GM12878 (cell line): Measurements from ENCODE around the gene CGAS. TPM values are rescaled to one million over a fixed set of nuclear protein-coding genes. Genes with fewer than 3 reads are reported as not detected.

ENCODE experiments used
- ATAC-seq: fragments of 200-7000 bp; cut with Tn5 transposase; 3 replicates; pipeline ENCODE4 v1.9.1; 2020; ENCODE audit warnings: mild to moderate bottlenecking, moderate library complexity
- BruUV-seq: library from RNA; stranded (reverse); fragments of 400-500 nt; replicated peaks from 2 replicates; lab custom pipeline; 2021; lab: Mats Ljungman, UMichigan
- CTCF ChIA-PET: fragments of 300-600 bp; sonication (Branson Sonifier 250); formaldehyde crosslinking; extraction: SDS; loops from one replicate; lab custom pipeline; 2021; ENCODE audit warnings: inconsistent platforms; lab: Yijun Ruan, JAX
- POLR2A ChIA-PET: fragments of 350-600 bp; formaldehyde crosslinking; extraction: SDS; loops from one replicate; lab custom pipeline; 2021; ENCODE audit warnings: inconsistent platforms; lab: Charles Lee
- RAD21 ChIA-PET: fragments of 300-600 bp; sonication (Branson Sonifier 250); formaldehyde crosslinking; loops from one replicate; lab custom pipeline; 2023; ENCODE audit warnings: antibody characterized with exemption; ENCODE audit not compliant: unreplicated experiment; lab: Charles Lee
- SMC1A ChIA-PET: fragments of 300-600 bp; sonication (Branson Sonifier 250); formaldehyde crosslinking; loops from one replicate; lab custom pipeline; 2023; ENCODE audit not compliant: unreplicated experiment, uncharacterized antibody; lab: Charles Lee
- DNase-seq: peaks from one replicate; pipeline ENCODE4 v3.0.0-alpha.2; 2011; ENCODE audit warnings: low read depth, low spot score
- FAIRE-seq: peaks from 3 replicates; lab custom pipeline; 2011; peaks lifted over from hg19 to GRCh38; lab: Jason Lieb, UNC
- H2AFZ ChIP-seq: 2 replicates; pipeline ENCODE4 v1.6.0; 2011; ENCODE audit warnings: low read depth, low read length, control low read depth; ENCODE audit not compliant: control insufficient read depth
- H3K27ac ChIP-seq: 2 replicates; pipeline ENCODE4 v1.5.1; 2011; ENCODE audit warnings: control low read depth; ENCODE audit not compliant: control insufficient read depth, insufficient read depth
- H3K27me3 ChIP-seq, 2 experiments: replicated peaks in 1 of 2; 2 replicates each; pipeline versions ENCODE4 v1.6.0 to v1.6.1; 2011; ENCODE audit warnings: low read length in 1 of 2; ENCODE audit not compliant: control insufficient read depth in 2 of 2, insufficient read depth in 2 of 2
- H3K36me3 ChIP-seq, 2 experiments: 2 replicates each; pipeline ENCODE4 v1.5.1; 2011; ENCODE audit warnings: low read length in 1 of 2; ENCODE audit not compliant: control insufficient read depth in 2 of 2, insufficient read depth in 2 of 2
- H3K4me1 ChIP-seq: 2 replicates; pipeline ENCODE4 v1.6.1; 2011; ENCODE audit warnings: mild to moderate bottlenecking, low read length, moderate library complexity, mixed read lengths; ENCODE audit not compliant: control insufficient read depth, insufficient read depth
- H3K4me2 ChIP-seq: 2 replicates; pipeline ENCODE4 v1.6.0; 2011; ENCODE audit warnings: control low read depth; ENCODE audit not compliant: control insufficient read depth, insufficient read depth
- H3K4me3 ChIP-seq: fragments of 200-600 bp; sonication (generic); 2 replicates; pipeline ENCODE4 v1.5.1; 2016
- H3K79me2 ChIP-seq: 2 replicates; pipeline ENCODE4 v1.6.0; 2011; ENCODE audit warnings: low read length; ENCODE audit not compliant: control insufficient read depth, insufficient read depth
- H3K9ac ChIP-seq: 2 replicates; pipeline ENCODE4 v1.8.0; 2011; ENCODE audit warnings: low read length, control low read depth, mixed read lengths; ENCODE audit not compliant: control insufficient read depth, insufficient read depth
- H3K9me3 ChIP-seq: replicated peaks from 3 replicates; pipeline ENCODE4 v1.5.1; 2011; ENCODE audit warnings: mild to moderate bottlenecking, low read length; ENCODE audit not compliant: control insufficient read depth, insufficient read depth
- H4K20me1 ChIP-seq: 2 replicates; pipeline ENCODE4 v1.6.0; 2011; ENCODE audit not compliant: control insufficient read depth, insufficient read depth
- BCL3 ChIP-seq: IDR thresholded peaks from 2 replicates; pipeline ENCODE4 v1.6.1; 2011; ENCODE audit warnings: borderline replicate concordance, low read depth, mild to moderate bottlenecking, moderate library complexity, low read length; ENCODE audit not compliant: insufficient read depth, poor library complexity, severe bottlenecking
- IRF5 ChIP-seq: fragments of 450-650 bp; IDR thresholded peaks from 2 replicates; pipeline ENCODE4 v1.6.1; 2017; ENCODE audit warnings: borderline replicate concordance
- MYB ChIP-seq: fragments of 150-350 bp; IDR thresholded peaks from 2 replicates; pipeline ENCODE4 v1.6.1; 2014; ENCODE audit warnings: mild to moderate bottlenecking, low read depth, low read length, borderline replicate concordance
- PAX8 ChIP-seq: fragments of 450-650 bp; IDR thresholded peaks from 2 replicates; pipeline ENCODE4 v1.6.1; 2017; ENCODE audit warnings: mild to moderate bottlenecking, moderate library complexity
- RAD21 ChIP-seq: IDR thresholded peaks from 2 replicates; pipeline ENCODE4 v1.6.1; 2011; ENCODE audit warnings: mild to moderate bottlenecking, low read depth, low read length, moderate library complexity; ENCODE audit not compliant: insufficient read depth
- RAD51 ChIP-seq: fragments of 450-650 bp; IDR thresholded peaks from 2 replicates; pipeline ENCODE4 v1.6.1; 2016; ENCODE audit warnings: moderate library complexity, mild to moderate bottlenecking, inconsistent platforms
- SIN3A ChIP-seq: IDR thresholded peaks from 2 replicates; pipeline ENCODE4 v1.6.1; 2012; ENCODE audit warnings: low read depth, low read length, improper control_type of control experiment
- SIX5 ChIP-seq: IDR thresholded peaks from 2 replicates; pipeline ENCODE4 v1.6.1; 2011; ENCODE audit warnings: mild to moderate bottlenecking, low read depth, low read length, moderate library complexity; ENCODE audit not compliant: severe bottlenecking
- SKIL ChIP-seq: fragments of 450-650 bp; IDR thresholded peaks from 2 replicates; pipeline ENCODE4 v1.6.1; 2017; ENCODE audit warnings: mild to moderate bottlenecking, low read depth, inconsistent platforms; ENCODE audit not compliant: poor library complexity, severe bottlenecking
- SREBF1 ChIP-seq: IDR thresholded peaks from 2 replicates; pipeline ENCODE4 v1.6.1; 2012; ENCODE audit warnings: mild to moderate bottlenecking, low read length
- SUZ12 ChIP-seq: fragments of 200-600 bp; sonication (generic); IDR thresholded peaks from one replicate; pipeline ENCODE4 v1.6.1; 2018; ENCODE audit warnings: antibody characterized with exemption, mild to moderate bottlenecking; ENCODE audit not compliant: unreplicated experiment
- TCF7 ChIP-seq: IDR thresholded peaks from 2 replicates; pipeline ENCODE4 v1.6.1; 2014; ENCODE audit warnings: antibody characterized with exemption, borderline replicate concordance
- ZNF384 ChIP-seq: IDR thresholded peaks from 2 replicates; pipeline ENCODE4 v1.6.1; 2012; ENCODE audit warnings: low read depth, mild to moderate bottlenecking, low read length, improper control_type of control experiment, borderline replicate concordance
- WGBS: methylation state at CpG from one replicate; pipeline ENCODE4 v1.1.6; 2016; ENCODE audit warnings: low lambda C conversion rate; ENCODE audit not compliant: insufficient replicate concordance, insufficient coverage; ENCODE audit errors: missing lambda C conversion rate; 5-methylcytosine and 5-hydroxymethylcytosine counted together
- in situ Hi-C: fragments of 300-500 bp; cut with MboI; formaldehyde crosslinking; loops from 9 replicates; pipeline ENCODE4 v1.14.3; 2018; ENCODE audit warnings: mixed read lengths
- intact Hi-C: fragments of 100-400 bp; cut with micrococcal nuclease; formaldehyde crosslinking; loops from one replicate; pipeline ENCODE4 v1.14.2; 2022; ENCODE audit not compliant: unreplicated experiment
- polyA plus RNA-seq, 11 experiments: library from polyadenylated mRNA; depleted of rRNA in 4 of 11; unstranded in 6 of 11; stranded (reverse) in 5 of 11; fragments of >200 nt; fragmentation: Nextera tagmentation in 4 of 11; fragmentation: Illumina TruSeq in 1 of 11; extraction: Ambion mirVana in 4 of 11; extraction: Trizol in 1 of 11; gene quantifications; 1 replicate in 1 of 11; 2 replicates in 10 of 11; pipeline versions ENCODE4 v1.2.1 to v1.2.3, GENCODE V29; 2011 to 2016; ENCODE audit warnings: inconsistent platforms in 2 of 11, missing spikeins in 2 of 11, low read depth in 1 of 11
- total RNA-seq, 4 experiments: library from RNA; depleted of rRNA in 3 of 4; stranded (reverse); fragments of >200 nt in 3 of 4; fragmentation: Illumina TruSeq in 1 of 4; extraction: Trizol in 1 of 4; gene quantifications; 2 replicates each; pipeline versions ENCODE4 v1.2.1 to v1.2.3, GENCODE V29; 2013 to 2021

CGAS gene
- total and polyA plus RNA-seq, 10 of the 15 experiments (the other 5 are each of a cell fraction or from before 2014, with no cell fraction given), result 4.7 to 30.2 (median 22.1) TPM

GRCh38 chr6:73377225-73377624, 74.9 kb downstream of the CGAS start (continued):
- no peak for TF ChIP-seq SREBF1

- no peak overlapping the region for H3K4me3 ChIP-seq
- H3K79me2 ChIP-seq, result no peaks in the 10 kb centered on the region
- no peak for FAIRE-seq
- no peak for DNase-seq
- in situ Hi-C loops, result no loop called here
- ChIA-PET POLR2A (interaction anchor here (0.5 kb wide), 1 partner anchor 97 kb away, joined by 7 read pairs; no protein-coding TSS in a partner anchor), RAD21 (interaction anchor here (1.2 kb wide), 1 partner anchor 14 kb away, joined by 4 read pairs; no protein-coding TSS in a partner anchor), CTCF (interaction anchor here (0.9 kb wide), 1 partner anchor 13 kb away, joined by 4 read pairs; no protein-coding TSS in a partner anchor), SMC1A (no interaction called here)
- intact Hi-C loops, result no loop called here
- no peaks in the 10 kb centered on the region for H4K20me1 ChIP-seq
- H3K9ac ChIP-seq, result no peak overlapping the region
- ATAC-seq, result no peak
- H3K36me3 ChIP-seq, result no peaks in the 10 kb centered on the region
- H3K4me1 ChIP-seq, result no peaks in the 10 kb centered on the region
- no peaks in the 10 kb centered on the region; the same call in 2 of the 3 replicates for H3K9me3 ChIP-seq
- no peak overlapping the region for H3K4me2 ChIP-seq
- H2AFZ ChIP-seq, result no peak overlapping the region
- no peak overlapping the region for H3K27ac ChIP-seq
- TF ChIP-seq SKIL, result no peak
- TF ChIP-seq SIX5, result no peak
- TF ChIP-seq PAX8, result no peak
- no peak for TF ChIP-seq RAD21
- TF ChIP-seq TCF7, result no peak
- TF ChIP-seq MYB, result no peak
- no peak for TF ChIP-seq SIN3A
- no peak for TF ChIP-seq ZNF384
- no peak for TF ChIP-seq IRF5
- TF ChIP-seq BCL3, result no peak
- TF ChIP-seq RAD51, result no peak
- TF ChIP-seq SUZ12, result no peak
- no peaks in the 10 kb centered on the region for H3K27me3 ChIP-seq
- no TSS peak for BruUV-seq
- WGBS, result 22% methylated on average over 1 of the region's 1 CpG
Observed at GRCh38 chr6:73375216-73375615, 76.9 kb downstream of the CGAS start.
